SHP77 (cell line): ENCODE measurements around the gene TIGD3.

ENCODE experiments used
- DNase-seq, 2 experiments: peaks; one replicate each; lab custom pipeline; 2025; lab: John Stamatoyannopoulos, UW

TIGD3 gene

DNA sequence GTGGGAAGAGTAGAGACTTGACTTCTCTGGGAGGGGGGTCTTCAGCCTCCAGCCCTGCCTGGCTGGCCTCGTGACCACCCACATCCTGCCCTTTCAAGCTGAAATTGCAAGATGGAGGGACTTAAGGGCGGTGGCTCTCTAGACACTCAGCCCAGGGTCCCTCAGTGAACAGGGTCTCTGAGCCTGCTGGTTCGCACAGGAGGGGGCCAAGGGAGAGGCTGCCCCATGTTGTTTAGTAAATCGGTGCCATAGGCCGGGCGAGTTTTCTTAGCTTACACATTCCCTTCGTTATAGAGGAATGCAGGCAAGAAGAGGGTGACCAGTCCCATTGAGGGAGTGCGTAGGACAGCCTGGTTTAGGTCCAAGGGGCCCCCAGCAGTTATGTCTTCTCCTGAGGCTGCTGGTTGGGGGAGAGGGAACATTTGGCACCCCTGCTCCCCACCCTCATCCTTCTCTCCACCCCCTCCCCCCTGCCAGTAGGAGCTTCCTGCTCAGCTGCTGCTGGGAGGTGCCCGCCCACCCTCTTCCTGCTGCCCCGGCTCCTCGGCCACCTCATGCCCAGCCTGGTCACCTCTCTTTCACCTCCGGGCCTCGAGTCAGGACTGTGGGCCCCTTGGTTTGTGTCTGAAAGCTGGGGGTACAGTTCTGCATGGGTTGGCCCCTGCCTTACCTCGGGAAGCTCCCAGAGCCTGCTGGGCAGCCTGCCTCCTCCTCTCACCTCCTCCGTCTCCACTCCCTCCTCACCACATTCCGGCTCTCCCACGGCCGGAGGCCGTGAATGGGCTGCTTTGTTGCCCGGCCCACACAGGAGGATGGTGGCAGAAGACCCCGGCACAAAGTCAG lies 35.8 kb downstream of the TIGD3 start:
- no peak for DNase-seq

DNA sequence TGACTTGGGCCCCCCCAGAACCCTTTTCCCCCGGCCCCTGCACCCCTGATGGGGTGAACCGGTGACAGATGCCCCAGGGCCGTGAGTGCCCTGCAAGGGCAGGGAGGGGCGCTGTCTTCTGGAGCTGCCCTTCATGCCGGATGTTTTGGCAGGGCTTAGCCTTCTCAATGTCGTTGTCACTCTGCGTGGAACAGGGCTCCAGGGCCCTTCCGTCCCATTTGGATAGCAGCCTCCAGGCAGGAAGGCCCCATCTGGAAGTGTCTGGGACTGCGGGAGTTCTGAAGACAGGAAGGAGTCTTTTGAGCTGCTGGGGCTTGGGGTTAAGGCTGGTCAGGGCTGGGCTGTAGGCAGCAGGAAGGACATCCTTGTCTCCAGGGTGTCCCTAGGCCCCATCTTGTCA lies 36.4 kb downstream of the TIGD3 start:
- DNase-seq: no peak

DNA sequence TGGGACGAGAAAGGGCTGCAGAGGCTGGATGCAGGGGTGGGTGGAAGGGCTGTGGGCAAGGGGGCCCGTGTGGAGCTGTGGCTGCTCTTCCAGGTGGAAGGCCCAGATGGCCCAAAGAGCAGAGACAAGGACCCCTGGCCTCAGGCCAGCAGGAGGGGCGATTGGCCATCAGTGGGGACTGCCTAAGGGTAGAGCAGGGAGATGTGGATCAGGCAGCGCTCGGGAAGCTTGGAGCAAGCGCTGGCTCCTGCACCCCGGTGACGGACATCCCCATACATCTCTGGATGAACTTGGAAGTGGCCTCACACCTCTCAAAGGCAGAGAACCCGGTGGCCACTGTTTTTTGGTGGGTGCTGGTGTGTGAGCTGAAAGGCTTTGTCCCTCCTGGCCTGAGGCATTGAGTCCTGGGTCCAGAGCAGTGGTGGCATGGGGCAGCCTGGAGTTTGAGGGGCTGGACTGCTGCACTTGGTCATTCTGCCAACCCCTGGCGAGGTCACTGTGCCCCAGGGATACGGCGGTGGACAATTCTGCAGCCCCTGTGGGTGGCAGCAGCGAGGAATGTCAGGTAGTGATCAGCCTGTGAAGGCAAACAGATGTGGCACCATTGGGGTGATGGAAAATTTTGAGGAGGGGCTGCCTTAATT lies 37.8 kb downstream of the TIGD3 start:
- DNase-seq: no peak

DNA sequence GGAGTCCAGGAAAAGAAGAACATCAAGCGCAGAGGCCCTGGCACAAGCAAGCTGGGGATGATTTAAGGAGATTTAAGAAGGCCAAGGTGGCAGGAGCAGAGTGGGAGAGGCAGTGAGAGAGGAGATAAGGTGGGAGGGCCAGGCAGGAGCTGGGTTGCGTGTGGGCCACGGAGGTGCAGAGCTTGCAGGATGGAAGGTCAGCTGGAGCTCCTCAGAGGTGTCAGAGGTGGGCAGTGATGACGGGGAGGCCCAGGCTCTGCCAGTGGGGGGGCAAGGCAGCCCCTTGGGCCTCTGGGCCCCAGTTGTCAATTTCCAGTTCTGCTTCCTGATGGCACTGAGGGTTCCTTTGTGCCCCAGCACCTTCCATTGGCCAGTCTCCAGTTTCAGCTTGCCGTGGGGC lies 38.3 kb downstream of the TIGD3 start:
- no peak for DNase-seq

DNA sequence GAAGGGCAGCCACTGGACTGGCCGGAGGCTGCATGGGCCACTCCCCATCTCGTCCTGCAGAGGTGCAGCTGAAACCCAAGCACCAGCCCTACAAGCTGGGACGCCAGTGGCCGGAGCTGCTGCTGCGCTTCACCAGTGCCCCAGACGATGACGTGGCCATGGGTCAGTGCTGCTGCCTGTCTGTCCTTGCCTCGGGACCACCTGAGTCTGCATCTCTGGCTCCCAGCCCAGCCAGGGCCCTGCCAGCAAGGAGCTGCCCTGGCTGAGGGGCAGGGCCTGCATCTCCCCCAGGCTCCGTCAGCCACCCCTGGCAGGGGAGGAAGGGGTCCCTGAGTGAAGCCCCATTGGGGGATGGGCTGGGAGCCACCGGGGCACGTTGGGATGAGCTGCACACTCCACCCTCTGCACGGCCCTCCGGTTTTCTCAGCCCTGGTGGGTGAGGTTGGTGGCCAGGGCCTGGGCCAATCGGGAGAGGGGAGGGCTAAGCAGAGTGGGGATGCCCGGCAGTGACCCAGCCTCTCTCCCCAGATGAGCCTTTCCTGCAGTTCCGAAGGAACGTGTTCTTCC lies 39.0 kb downstream of the TIGD3 start:
- DNase-seq: no peak

DNA sequence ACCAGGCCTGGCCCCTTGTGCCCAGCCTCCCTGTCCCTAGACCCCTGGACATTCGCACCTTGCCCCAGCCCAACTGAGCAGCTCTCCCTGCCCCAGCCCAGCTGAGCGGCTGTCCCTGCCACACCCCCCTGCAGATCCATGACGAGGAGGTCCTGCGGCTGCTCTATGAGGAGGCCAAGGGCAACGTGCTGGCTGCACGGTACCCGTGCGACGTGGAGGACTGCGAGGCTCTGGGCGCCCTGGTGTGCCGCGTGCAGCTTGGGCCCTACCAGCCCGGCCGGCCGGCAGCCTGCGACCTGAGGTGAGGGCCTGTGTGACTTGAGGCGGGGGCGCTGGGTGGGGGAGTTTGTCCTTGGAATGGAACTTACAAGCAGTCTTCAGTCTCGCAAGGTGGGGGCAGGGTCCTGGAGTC lies 39.6 kb downstream of the TIGD3 start:
- DNase-seq: no peak

DNA sequence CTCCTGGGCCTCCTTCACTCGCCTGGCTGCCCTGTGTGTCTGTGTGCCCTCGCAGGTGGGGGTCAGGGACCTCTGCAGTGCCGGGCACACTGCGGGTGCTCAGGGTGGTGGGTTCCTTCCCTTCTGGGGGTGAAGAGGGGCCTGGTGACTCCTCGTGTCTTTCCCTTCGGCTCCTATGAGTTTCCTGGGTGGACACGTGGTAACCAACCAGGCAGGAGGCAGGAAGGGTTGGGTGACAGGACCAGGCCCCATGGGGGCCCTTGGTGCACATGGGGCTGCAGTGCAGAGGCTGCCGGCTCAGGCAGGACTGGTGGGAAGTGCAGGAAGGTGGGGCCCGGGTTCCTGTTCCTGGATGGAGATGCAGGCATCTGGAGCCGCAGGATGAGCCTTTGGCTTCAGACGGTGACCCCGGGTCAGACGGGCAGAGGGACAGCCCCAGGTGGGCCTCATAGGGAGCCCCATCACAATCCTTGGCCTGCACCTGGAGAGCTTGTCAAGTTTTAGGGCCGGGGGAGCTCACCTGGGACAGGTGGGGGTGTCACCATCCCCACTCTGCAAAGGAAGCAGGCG lies 41.5 kb downstream of the TIGD3 start:
- no peak for DNase-seq

DNA sequence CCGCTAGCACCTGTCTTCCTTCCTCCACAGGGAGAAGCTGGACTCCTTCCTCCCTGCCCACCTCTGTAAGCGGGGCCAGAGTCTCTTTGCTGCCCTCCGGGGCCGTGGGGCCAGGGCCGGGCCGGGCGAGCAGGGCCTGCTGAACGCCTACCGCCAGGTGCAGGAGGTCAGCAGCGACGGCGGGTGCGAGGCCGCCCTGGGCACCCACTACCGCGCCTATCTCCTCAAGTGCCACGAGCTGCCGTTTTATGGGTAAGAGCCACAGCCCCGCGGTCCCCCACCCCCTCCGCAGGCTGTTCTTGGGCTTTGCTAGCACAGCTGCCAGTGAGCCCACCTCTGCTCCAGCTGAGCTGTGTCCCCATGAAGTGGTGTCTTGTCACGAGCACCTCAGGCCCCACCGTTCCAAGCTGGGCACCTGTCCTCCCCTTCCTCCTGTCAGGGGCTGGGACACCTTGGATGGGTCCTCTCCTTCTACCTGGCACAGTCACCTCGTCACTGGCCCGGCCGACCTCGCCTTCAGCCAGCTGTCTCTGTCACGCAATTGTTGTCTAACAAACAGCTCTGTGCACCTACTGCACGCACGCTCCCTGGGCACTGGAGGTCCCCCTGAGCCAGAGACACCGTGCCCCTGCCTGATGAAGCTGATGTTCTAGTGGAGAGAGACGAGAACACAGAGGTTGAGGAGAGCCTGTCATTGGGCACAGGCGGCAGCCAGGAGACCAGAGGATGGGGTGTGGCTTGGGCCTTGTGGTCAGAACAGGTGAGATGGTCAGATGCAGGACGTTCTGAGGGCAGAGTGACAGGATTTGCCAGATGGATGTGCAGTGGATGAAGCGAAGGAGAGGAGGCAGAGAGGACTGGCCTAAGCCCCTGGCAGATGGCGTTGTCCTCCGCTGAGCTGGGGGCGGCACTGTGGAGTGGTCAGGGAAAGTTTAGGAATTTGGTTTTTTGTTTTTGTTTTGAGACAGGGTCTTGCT lies 42.5 kb downstream of the TIGD3 start:
- no peak for DNase-seq

DNA sequence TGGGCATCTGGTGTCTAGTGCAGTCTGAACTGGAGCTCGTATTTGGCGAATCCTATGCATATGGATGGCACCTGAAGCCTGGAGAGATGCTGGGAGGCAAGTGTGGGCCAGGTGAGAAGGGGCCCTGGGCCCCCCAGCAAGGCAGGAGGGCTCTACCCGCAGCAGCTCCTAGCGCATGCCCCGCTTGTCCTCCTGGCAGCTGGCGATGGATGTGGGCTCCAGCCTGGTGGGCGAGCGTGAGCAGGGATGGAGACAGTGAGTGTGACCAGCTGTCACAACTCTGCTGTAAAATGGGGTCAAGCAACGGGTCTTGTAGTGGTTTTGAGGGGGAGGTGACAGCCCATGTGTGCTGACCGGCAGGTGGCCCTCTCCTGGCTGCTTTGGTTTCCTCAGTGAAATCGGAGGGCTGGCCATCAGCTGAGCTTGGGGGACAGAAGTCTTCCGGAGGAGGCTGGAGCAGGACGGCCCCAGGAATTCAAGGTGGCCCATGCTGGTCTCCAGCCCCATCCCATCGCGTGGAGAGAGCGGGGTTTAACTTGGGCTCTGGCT lies 43.9 kb downstream of the TIGD3 start:
- DNase-seq: no peak

DNA sequence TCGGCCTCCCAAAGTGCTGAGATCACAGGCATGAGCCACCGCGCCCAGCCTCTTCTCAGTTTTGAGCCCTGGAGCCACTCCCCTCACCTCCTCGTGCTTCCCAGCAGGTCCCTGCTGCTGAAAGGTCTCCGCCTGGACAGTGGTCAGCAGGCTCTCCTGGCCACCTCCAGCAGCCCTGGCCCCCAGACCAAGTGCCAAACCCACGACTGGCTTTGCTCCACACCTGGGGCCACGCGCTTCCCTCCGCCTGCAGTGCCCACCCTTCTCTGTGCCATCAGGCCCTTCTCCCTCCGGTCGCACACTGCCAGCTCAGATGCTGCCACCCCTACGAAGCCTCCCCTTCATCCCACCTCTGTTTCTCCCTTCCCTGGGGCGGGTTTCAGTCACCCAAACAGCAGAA lies 44.7 kb downstream of the TIGD3 start:
- no peak for DNase-seq

DNA sequence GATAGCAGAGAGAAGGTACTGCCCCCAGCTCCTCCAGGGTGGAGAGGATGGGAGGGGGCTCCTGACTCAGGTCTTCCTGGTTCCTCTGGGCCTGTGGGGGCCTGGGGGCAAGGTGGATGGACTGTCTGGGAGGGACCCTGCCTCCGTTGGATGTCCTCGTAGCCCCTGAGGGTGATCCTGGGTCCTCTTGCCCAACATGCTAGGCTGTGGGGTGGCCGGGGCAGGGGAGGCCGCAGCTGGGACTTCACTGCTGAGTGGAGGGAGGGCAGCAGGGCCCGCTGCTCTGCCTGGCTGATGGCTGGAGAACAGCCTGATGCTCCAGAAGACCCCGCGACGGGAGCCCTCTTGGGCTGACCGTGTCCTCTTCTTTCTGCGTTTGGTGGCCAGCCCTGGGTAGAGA lies 45.3 kb downstream of the TIGD3 start:
- DNase-seq: no peak

DNA sequence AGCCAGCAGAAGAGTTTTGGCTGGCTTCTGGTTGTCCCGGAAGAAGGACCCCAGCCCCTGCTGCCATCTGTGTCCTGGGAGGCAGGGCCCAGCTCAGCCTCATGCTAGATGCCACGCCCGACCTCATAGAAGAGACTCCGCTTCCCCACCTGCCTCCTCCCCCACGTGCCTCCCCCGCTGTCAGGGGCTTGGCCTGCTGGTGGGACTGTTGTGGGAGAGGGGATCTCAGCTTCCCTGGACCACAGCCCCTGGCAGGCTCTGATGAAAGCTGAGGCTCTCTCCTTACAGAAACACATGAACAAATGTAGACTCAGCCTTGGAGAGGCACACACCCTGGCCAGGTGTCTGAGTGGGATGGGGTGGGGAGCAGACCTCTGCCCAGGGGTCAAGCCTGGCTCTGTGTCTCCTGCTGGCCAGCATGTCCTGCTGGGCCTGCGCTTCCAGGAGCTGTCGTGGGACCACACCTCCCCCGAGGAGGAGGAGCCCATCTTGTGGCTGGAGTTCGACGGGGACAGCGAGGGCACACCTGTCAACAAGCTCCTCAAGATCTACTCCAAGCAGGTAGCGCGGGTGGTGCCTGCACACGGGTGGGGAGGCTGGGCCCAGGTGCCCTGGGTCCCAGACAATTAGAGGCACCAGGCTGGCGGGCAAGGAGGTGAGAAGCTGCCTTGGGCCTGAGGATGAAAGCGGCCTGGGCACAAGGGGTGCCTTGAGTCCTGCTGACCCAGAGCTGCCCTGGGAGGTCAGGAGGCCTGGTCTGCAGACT lies 45.9 kb downstream of the TIGD3 start:
- no peak for DNase-seq

DNA sequence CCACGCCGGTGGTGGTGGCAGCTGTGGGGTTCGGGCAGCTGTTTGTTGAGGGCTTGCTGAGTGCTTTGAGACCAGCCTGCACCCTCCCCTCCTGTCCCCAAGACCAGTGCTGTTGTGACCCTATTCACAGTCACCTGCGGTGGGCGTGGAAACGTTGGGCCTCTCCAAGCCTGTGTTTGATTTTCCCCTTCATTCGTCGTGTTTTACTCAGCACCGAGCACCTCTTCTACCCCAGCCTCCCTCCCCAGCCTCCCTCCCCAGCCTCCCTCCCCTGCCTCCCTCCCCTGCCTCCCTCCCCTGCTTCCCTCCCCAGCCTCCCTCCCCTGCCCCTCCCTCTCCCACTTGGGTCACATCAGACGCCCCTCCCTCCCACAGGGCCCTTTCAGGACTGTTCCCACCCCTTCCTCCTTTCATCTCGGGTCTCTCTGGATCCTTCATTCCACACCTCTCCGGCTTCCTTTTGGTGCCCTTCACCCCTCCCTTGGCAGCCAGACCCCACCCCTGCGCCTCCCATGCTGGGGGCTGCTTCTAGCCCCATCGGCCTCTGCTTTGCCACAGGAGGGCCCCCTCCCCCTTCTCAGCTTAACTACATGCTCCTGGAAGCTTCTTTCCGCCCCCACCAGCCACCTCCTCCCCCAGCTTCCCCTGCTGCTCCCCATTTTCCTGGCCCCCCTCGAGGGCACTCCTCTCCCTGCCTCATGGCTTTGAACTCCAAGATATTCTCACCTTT lies 46.7 kb downstream of the TIGD3 start:
- no peak for DNase-seq

DNA sequence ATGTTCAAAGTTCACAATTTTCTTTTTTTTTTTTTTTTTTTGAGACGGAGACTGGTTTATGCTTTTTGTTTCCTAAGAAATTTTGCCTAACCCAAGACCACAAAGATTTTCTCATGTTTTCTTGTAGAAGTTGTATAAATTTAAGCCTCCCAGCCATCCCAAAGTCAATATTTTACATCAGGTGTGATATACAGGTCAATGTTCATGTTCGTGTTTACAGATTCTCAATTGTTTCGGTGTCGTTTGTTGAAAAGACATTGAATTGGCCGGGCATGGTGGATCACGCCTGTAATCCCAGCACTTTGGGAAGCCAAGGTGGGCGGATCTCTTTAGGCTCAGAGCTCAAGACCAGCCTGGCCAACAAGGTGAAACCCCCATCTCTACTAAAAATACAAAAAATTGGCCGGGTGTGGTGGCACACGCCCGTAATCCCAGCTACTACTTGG lies 47.3 kb downstream of the TIGD3 start:
- DNase-seq: no peak

DNA sequence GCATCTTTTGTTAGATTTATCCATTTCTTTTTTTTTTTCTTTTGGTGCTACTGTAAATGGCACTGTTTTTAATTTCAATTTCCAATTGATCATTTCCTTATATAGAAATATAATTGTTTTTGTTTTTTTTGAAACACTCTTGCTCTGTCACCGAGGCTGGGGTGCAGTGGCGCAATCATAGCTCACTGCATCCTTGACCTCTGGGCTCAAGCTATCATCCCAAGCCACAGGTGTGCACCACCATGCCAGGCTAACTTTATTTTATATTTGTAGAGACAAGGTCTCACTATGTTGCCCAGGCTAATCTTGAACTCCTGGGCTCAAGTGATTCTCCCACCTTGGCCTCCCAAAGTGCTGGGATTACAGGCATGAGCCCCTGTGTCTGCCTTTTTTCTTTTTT lies 48.2 kb downstream of the TIGD3 start:
- DNase-seq: no peak

DNA sequence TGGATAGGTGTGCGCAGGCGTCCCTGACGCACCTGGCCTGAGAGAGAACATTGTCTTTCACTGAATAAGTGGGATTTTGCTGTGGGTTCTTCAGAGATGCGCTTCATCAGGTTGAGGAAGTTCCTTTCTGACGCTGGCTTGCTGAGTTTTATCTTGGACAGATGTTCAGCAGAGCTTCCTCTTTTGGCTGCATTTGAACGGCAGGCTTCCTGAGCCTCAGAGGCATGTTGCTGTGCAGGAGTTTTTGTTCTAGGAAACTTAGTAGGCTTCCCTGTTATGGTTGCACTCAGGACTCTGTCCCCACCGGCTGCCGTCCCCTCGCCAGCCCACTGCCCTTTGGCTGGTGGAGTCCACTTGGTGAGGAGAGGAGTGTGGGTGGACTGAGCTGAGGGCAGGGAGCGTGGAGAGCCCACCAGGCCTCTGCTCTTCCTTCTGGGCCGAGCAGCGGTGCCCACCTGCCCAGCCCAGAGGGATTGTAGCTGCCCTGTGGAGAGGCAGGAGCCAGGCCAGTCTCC lies 49.1 kb downstream of the TIGD3 start:
- no peak for DNase-seq

DNA sequence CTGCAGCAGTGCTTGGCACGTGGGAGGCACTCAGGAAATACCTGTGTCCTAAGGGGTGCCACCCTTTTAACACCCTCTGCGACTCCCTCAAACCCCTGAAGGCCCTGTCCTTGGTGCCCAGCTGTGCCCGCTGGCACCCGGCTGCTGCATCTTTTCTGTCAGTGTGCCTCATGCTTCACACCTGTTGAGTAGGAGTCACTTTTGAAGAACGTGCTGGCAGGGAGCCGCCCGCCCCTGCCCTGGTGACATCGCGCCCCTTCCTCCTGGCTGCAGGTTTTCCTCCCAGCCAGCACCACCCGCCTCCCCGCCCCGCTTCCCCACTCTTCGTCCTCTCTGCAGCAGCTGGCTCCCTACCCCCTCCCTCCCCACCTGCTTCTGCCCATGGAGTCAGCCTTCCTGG lies 49.7 kb downstream of the TIGD3 start:
- DNase-seq: no peak

DNA sequence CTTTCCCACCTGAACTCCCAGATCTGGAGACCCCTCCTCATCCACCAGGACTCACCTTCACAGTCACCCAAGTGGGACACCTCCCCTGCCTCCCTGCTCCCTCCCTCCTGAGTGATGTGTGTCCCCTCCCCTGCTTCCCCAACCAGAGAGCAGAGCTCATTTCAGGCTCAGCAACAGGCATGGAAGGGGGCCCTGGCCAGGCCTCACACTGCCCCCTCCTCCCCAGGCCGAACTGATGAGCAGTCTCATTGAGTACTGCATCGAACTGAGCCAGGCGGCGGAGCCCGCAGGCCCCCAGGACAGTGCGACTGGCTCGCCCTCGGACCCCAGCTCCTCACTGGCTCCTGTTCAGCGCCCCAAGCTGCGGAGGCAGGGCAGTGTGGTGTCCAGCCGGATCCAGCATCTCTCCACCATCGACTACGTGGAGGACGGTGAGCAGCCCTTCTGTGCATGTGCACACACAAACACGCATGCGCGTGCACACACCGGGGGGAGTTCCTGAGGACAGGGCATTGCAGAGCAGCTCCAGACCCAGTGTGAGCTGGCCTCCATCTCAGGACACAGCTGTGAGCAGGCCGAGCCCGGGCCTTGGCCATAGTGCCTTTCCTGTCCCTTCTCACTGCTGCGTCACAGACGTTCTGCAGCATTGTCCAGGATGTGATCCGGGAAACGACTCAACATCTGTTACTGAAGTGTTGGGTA lies 50.2 kb downstream of the TIGD3 start:
- no peak for DNase-seq
